Measurements from ENCODE around the gene TESK2. TPM values are rescaled to one million over a fixed set of nuclear protein-coding genes. Genes with fewer than 3 reads are reported as not detected.

The TESK2 gene
- total RNA-seq, 1 experiment from 2014 or later, result 1.4 TPM

- intact Hi-C loops (cut with micrococcal nuclease), result loop anchor here (1.0 to 5.0 kb wide), 2 partner anchors 35 to 572 kb away; partner anchors contain the start of gene RNU5D-1
- Mint-ChIP-seq H3K27ac (ENCODE audit: low read depth, unreplicated experiment) (peak overlapping the region; percentile 96), H3K27me3 (ENCODE audit: insufficient read depth, unreplicated experiment) (no peaks in the 10 kb centered on the region), H3K4me3 (ENCODE audit: unreplicated experiment) (peak overlapping the region; percentile 86), H3K9me3 (ENCODE audit: unreplicated experiment) (no peaks in the 10 kb centered on the region), H3K4me1 (ENCODE audit: insufficient read depth, unreplicated experiment) (peaks cover 5% of the 10 kb centered on the region), H3K36me3 (ENCODE audit: insufficient read depth, unreplicated experiment) (no peaks in the 10 kb centered on the region)
- no TSS peak for BruUV-seq (replicated peaks)
- ChIA-PET POLR2A (interaction anchor here (0.7 to 6.8 kb wide), 11 partner anchors 25 to 574 kb away, joined by 3 to 176 read pairs (median 8); partner anchors contain the start of genes CCDC163, HECTD3, MMACHC and MUTYH), CTCF (interaction anchor here (0.5 to 14.0 kb wide), 11 partner anchors 12 to 601 kb away, joined by 3 to 437 read pairs (median 4); partner anchors contain the start of genes HECTD3, MUTYH, TOE1 and UROD)
- TF ChIP-seq, protein P1, sequence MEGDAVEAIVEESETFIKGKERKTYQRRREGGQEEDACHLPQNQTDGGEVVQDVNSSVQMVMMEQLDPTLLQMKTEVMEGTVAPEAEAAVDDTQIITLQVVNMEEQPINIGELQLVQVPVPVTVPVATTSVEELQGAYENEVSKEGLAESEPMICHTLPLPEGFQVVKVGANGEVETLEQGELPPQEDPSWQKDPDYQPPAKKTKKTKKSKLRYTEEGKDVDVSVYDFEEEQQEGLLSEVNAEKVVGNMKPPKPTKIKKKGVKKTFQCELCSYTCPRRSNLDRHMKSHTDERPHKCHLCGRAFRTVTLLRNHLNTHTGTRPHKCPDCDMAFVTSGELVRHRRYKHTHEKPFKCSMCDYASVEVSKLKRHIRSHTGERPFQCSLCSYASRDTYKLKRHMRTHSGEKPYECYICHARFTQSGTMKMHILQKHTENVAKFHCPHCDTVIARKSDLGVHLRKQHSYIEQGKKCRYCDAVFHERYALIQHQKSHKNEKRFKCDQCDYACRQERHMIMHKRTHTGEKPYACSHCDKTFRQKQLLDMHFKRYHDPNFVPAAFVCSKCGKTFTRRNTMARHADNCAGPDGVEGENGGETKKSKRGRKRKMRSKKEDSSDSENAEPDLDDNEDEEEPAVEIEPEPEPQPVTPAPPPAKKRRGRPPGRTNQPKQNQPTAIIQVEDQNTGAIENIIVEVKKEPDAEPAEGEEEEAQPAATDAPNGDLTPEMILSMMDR (IDR thresholded peaks at IDR 0.05; ENCODE audit: unreplicated experiment), result peak; percentile 15
- peak; percentile 30 for DNase-seq (ENCODE audit: unreplicated experiment)
These were observed 186.5 kb downstream of the TESK2 start for GRCh38 chr1:45304311-45305081.

GRCh38 chr1:45303520-45304310, 187.2 kb downstream of the TESK2 start:
- H3K4me1 Mint-ChIP-seq (ENCODE audit: insufficient read depth, unreplicated experiment), result peaks cover 5% of the 10 kb centered on the region
- DNase-seq (ENCODE audit: unreplicated experiment), result peak; percentile 97
- ChIA-PET CTCF (interaction anchor here (0.5 to 14.0 kb wide), 19 partner anchors 11 to 311 kb away, joined by 3 to 437 read pairs (median 3); partner anchors contain the start of genes HECTD3, MUTYH, TOE1 and UROD), POLR2A (interaction anchor here (0.5 to 6.8 kb wide), 23 partner anchors 9 to 582 kb away, joined by 3 to 176 read pairs (median 4); partner anchors contain the start of genes BTBD19, CCDC163, EIF2B3 and GPBP1L1)
- no peaks in the 10 kb centered on the region for H3K36me3 Mint-ChIP-seq (ENCODE audit: insufficient read depth, unreplicated experiment)
- H3K4me3 Mint-ChIP-seq (ENCODE audit: unreplicated experiment), result peak overlapping the region; percentile 86
- H3K27me3 Mint-ChIP-seq (ENCODE audit: insufficient read depth, unreplicated experiment), result no peaks in the 10 kb centered on the region
- H3K9me3 Mint-ChIP-seq (ENCODE audit: unreplicated experiment), result no peaks in the 10 kb centered on the region
- intact Hi-C loops (cut with micrococcal nuclease), result loop anchor here (1.0 to 5.0 kb wide), 3 partner anchors 36 to 571 kb away; partner anchors contain the start of genes RNU5D-1 and TESK2
- BruUV-seq (replicated peaks), result TSS peak; percentile 85
- peak overlapping the region; percentile 96 for H3K27ac Mint-ChIP-seq (ENCODE audit: low read depth, unreplicated experiment)
- TF ChIP-seq, protein P1 (IDR thresholded peaks at IDR 0.05; ENCODE audit: unreplicated experiment), result peak; percentile 67

DNA sequence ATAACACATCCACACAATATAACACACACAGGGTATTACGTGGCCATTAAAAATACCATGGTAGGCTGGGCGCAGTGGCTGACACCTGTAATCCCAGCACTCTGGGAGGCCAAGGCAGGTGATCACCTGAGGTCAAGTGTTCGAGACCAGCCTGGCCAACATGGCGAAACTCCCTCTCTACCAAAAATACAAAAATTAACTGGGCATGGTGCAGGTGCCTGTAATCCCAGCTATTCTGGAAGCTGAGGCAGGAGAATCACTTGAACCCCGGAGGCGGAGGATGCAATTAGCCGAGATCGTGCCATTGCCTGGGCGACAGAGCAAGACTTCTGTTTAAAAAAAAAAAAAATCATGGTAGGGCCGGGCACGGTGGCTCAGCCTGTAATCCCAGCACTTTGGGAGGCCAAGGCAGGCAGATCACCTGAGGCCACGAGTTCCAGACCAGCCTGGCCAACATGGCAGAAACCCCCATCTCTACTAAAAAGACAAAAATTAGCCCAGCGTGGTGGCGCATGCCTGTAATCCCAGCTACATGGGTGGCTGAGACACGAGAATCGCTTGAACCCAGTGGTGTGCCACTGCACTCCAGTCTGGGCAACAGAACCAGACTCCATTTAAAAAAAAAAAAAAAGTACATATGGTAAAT, 188.3 kb downstream of the TESK2 start:
- Mint-ChIP-seq H3K27ac (ENCODE audit: low read depth, unreplicated experiment) (peak overlapping the region; percentile 96), H3K27me3 (ENCODE audit: insufficient read depth, unreplicated experiment) (no peaks in the 10 kb centered on the region), H3K4me3 (ENCODE audit: unreplicated experiment) (peak overlapping the region; percentile 86), H3K4me1 (ENCODE audit: insufficient read depth, unreplicated experiment) (peaks cover 5% of the 10 kb centered on the region), H3K36me3 (ENCODE audit: insufficient read depth, unreplicated experiment) (no peaks in the 10 kb centered on the region), H3K9me3 (ENCODE audit: unreplicated experiment) (no peaks in the 10 kb centered on the region)
- intact Hi-C loops (cut with micrococcal nuclease), result loop anchor here (2.0 to 5.0 kb wide), 2 partner anchors 188 to 570 kb away; partner anchors contain the start of genes RNU5D-1 and TESK2
- TF ChIP-seq, protein P1 (IDR thresholded peaks at IDR 0.05; ENCODE audit: unreplicated experiment), result no peak
- no peak for DNase-seq (ENCODE audit: unreplicated experiment)
- BruUV-seq (replicated peaks), result no TSS peak
- ChIA-PET CTCF (interaction anchor here (0.6 to 14.0 kb wide), 19 partner anchors 9 to 287 kb away, joined by 3 to 437 read pairs (median 3); partner anchors contain the start of genes HECTD3 and UROD), POLR2A (interaction anchor here (0.7 to 6.8 kb wide), 15 partner anchors 9 to 581 kb away, joined by 3 to 176 read pairs (median 4); partner anchors contain the start of genes BTBD19, HECTD3, MUTYH and RNU5D-1)
